Thoracic aorta (tissue), 2 donors: ENCODE data around the gene PPHLN1. TPM values are rescaled to one million over a fixed set of nuclear protein-coding genes. Genes with fewer than 3 reads are reported as not detected.

ENCODE experiments used
- ATAC-seq: fragments of 150-250 bp; one replicate; pipeline ENCODE4 v1.8.0; 2017; ENCODE audit warnings: low read depth; ENCODE audit not compliant: insufficient number of reproducible peaks, low FRiP score
- DNase-seq: peaks from one replicate; pipeline ENCODE4 v3.0.0-alpha.2; 2020; ENCODE audit warnings: low spot score
- H3K27ac ChIP-seq, 2 donors: fragments of 200-600 bp; sonication (generic); 1 replicate in 1 of 2; 2 replicates in 1 of 2; pipeline ENCODE4 v1.5.1; 2016; ENCODE audit warnings: mild to moderate bottlenecking in 2 of 2, moderate library complexity in 2 of 2
- H3K27me3 ChIP-seq: fragments of 200-600 bp; sonication (generic); replicated peaks from 2 replicates; pipeline ENCODE4 v1.6.0; 2016; ENCODE audit warnings: mild to moderate bottlenecking; ENCODE audit not compliant: insufficient read depth
- H3K36me3 ChIP-seq: fragments of 200-600 bp; sonication (generic); one replicate; pipeline ENCODE4 v1.5.1; 2016
- H3K4me1 ChIP-seq, 2 donors: fragments of 200-600 bp; sonication (generic); 1 replicate in 1 of 2; 2 replicates in 1 of 2; pipeline versions ENCODE4 v1.5.1 to v1.6.0; 2016; ENCODE audit warnings: low read depth in 2 of 2, mild to moderate bottlenecking in 1 of 2; ENCODE audit not compliant: control insufficient read depth in 1 of 2
- H3K4me3 ChIP-seq: fragments of 200-600 bp; sonication (generic); 2 replicates; pipeline ENCODE4 v1.5.1; 2016; ENCODE audit warnings: mild to moderate bottlenecking
- H3K9me3 ChIP-seq: fragments of 200-600 bp; sonication (generic); 2 replicates; pipeline ENCODE4 v1.5.1; 2016
- total RNA-seq, 2 donors: library from RNA; depleted of rRNA; stranded (reverse); fragments of >200 nt; gene quantifications; one replicate each; pipeline versions ENCODE4 v1.1.0 to v1.2.3, GENCODE V29; 2016
- TF ChIP-seq, protein P1 (sequence below): fragments of 200-600 bp; sonication (generic); IDR thresholded peaks from one replicate; pipeline ENCODE4 v1.5.1; 2019; ENCODE audit warnings: antibody characterized with exemption

Gene PPHLN1
- total RNA-seq, 2 donors from 2014 or later, result 41.7 to 95.8 TPM

- Histone ChIP-seq H3K4me1 (peaks cover 3 to 23% of the 10 kb centered on the region in 2 donors), H3K36me3 (no peaks in the 10 kb centered on the region), H3K27me3 (no peaks in the 10 kb centered on the region), H3K4me3 (peak overlapping the region; percentile 95), H3K27ac (peak overlapping the region; percentile 49 to 75), H3K9me3 (no peaks in the 10 kb centered on the region)
- peak; percentile 35 for ATAC-seq
- TF ChIP-seq, protein P1, sequence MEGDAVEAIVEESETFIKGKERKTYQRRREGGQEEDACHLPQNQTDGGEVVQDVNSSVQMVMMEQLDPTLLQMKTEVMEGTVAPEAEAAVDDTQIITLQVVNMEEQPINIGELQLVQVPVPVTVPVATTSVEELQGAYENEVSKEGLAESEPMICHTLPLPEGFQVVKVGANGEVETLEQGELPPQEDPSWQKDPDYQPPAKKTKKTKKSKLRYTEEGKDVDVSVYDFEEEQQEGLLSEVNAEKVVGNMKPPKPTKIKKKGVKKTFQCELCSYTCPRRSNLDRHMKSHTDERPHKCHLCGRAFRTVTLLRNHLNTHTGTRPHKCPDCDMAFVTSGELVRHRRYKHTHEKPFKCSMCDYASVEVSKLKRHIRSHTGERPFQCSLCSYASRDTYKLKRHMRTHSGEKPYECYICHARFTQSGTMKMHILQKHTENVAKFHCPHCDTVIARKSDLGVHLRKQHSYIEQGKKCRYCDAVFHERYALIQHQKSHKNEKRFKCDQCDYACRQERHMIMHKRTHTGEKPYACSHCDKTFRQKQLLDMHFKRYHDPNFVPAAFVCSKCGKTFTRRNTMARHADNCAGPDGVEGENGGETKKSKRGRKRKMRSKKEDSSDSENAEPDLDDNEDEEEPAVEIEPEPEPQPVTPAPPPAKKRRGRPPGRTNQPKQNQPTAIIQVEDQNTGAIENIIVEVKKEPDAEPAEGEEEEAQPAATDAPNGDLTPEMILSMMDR, result no peak
- no peak for DNase-seq
Measured at GRCh38 chr12:42483521-42483790, 157.5 kb downstream of the PPHLN1 start.

DNA sequence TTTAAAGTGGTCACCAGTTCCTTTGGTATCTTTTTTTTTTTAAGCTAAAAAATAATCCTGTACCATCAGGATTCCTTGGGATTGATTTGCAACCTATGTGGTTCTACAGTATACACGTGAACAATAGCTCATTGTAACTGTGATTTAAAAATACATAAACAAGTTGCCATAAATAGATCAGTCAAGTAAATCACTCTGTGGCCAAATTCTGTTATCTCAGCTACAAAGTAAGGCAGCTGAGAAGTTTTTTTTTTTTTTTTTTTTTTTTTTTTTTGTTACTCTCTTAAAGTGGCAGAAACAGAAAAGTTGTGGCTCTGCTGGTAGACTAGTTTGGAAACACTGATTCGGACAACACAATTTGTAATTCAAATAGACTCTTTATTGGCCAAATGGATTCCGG, 159.0 kb downstream of the PPHLN1 start:
- Histone ChIP-seq H3K4me1 (peaks cover 3 to 23% of the 10 kb centered on the region in 2 donors), H3K27ac (no peak overlapping the region), H3K9me3 (no peaks in the 10 kb centered on the region), H3K4me3 (no peak overlapping the region), H3K27me3 (no peaks in the 10 kb centered on the region), H3K36me3 (no peaks in the 10 kb centered on the region)
- TF ChIP-seq, protein P1, result no peak
- ATAC-seq (no peak), DNase-seq (no peak)

DNA sequence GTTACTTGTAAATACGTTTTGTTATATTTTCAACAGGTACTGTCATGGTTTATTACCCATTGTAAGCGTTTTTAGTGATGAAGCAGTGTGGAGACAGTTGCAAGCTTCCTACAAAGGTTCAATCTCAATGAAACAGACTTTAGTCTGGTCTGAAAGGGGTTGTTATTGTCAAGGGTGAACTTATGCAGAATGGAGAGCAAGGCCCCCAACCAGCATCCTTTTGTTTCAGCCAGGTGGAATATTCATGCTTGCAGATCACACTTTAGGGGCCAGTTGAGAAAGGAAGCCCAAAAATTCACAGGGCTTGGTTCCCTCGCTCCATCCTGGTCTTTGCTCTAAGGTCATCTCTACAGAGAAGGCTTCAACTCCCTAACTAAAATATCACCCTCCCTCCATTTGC, 159.9 kb downstream of the PPHLN1 start:
- no peaks in the 10 kb centered on the region for H3K27me3 ChIP-seq
- H3K4me1 ChIP-seq, result peaks cover 3 to 23% of the 10 kb centered on the region in 2 donors
- ATAC-seq (no peak), DNase-seq (no peak)
- TF ChIP-seq, protein P1, result no peak
- no peaks in the 10 kb centered on the region for H3K36me3 ChIP-seq
- H3K9me3 ChIP-seq, result no peaks in the 10 kb centered on the region
- H3K4me3 ChIP-seq, result no peak overlapping the region
- H3K27ac ChIP-seq, result no peak overlapping the region

DNA sequence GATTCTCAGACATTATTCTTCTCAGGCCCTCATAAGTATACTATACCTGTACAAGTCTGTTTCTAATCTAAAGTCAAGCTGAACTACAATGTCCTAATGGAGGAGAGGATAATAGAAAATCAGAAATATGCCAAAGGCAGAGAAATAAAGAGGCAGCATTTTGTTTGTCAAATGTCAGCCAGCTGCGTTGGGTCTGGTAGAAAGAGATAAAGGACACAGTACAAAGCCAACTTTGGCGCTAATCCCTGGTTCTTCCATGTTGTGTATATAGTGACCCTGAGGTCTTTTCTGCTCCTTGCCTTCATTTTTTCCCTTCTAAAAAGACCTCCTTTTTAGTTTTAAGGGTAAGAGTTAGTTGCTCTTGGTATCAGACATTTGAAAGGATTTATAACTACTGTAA, 160.4 kb downstream of the PPHLN1 start:
- Histone ChIP-seq H3K27me3 (no peaks in the 10 kb centered on the region), H3K4me3 (no peak overlapping the region), H3K4me1 (peaks cover 3 to 22% of the 10 kb centered on the region in 2 donors), H3K36me3 (no peaks in the 10 kb centered on the region), H3K9me3 (no peaks in the 10 kb centered on the region), H3K27ac (no peak overlapping the region)
- TF ChIP-seq, protein P1, result no peak
- no peak for DNase-seq
- no peak for ATAC-seq

GRCh38 chr12:42490261-42490842, 164.4 kb downstream of the PPHLN1 start:
- Histone ChIP-seq H3K27me3 (no peaks in the 10 kb centered on the region), H3K4me3 (no peak overlapping the region), H3K36me3 (no peaks in the 10 kb centered on the region), H3K27ac (no peak overlapping the region), H3K4me1 (no peaks in the 10 kb centered on the region), H3K9me3 (no peaks in the 10 kb centered on the region)
- TF ChIP-seq, protein P1, result no peak
- no peak for ATAC-seq
- DNase-seq, result no peak

Other genes starting within 250 kb of the PPHLN1 start
- gene GXYLT1, start 181.3 kb upstream of the PPHLN1 start, total RNA-seq, result 10 to 100 TPM in 1 of 2 donors, 1 to 10 TPM in 1; 7.0 to 17.9 TPM
- 10 to 100 TPM; 38.9 to 43.9 TPM for gene YAF2, start 87.9 kb upstream of the PPHLN1 start, total RNA-seq
- 10 to 100 TPM; 25.2 to 27.2 TPM for gene ZCRB1, start 73 bp upstream of the PPHLN1 start, total RNA-seq